Nephron progenitor cell (in vitro differentiated cells): ENCODE data around the gene EDNRA.

ENCODE experiments used
- DNase-seq: peaks from one replicate; pipeline ENCODE4 v3.0.0; 2021
- H3K27ac Mint-ChIP-seq: 2 replicates; pipeline ENCODE4 v1.8.0; 2021; ENCODE audit warnings: mild to moderate bottlenecking, moderate library complexity, mixed read lengths
- H3K27me3 Mint-ChIP-seq: 2 replicates; pipeline ENCODE4 v1.8.0; 2021; ENCODE audit warnings: mild to moderate bottlenecking, low read depth, mixed read lengths; ENCODE audit not compliant: poor library complexity
- H3K36me3 Mint-ChIP-seq: 2 replicates; pipeline ENCODE4 v1.8.0; 2021; ENCODE audit warnings: low read depth, mixed read lengths
- H3K4me1 Mint-ChIP-seq: 2 replicates; pipeline ENCODE4 v1.8.0; 2021; ENCODE audit warnings: mixed read lengths
- H3K4me3 Mint-ChIP-seq: 2 replicates; pipeline ENCODE4 v1.8.0; 2021; ENCODE audit warnings: mild to moderate bottlenecking, moderate library complexity, mixed read lengths
- H3K9me3 Mint-ChIP-seq: 2 replicates; pipeline ENCODE4 v1.8.0; 2021; ENCODE audit warnings: mild to moderate bottlenecking, moderate library complexity, mixed read lengths
- CTCF ChIP-seq: fragments of 200-600 bp; sonication (generic); IDR thresholded peaks from 2 replicates; pipeline ENCODE4 v1.5.0; 2021; ENCODE audit warnings: antibody characterized with exemption

Gene EDNRA

GRCh38 chr4:147580396-147580795 is 99.5 kb downstream of the EDNRA start:
- Mint-ChIP-seq H3K4me3 (no peak overlapping the region), H3K9me3 (peaks cover 16% of the 10 kb centered on the region), H3K4me1 (peaks cover 16% of the 10 kb centered on the region), H3K27ac (no peak overlapping the region), H3K36me3 (peaks cover 6% of the 10 kb centered on the region), H3K27me3 (no peaks in the 10 kb centered on the region)
- TF ChIP-seq CTCF, result no peak
- DNase-seq, result no peak

GRCh38 chr4:147581606-147582350 is 100.9 kb downstream of the EDNRA start:
- no peaks in the 10 kb centered on the region for H3K27me3 Mint-ChIP-seq
- no peak for TF ChIP-seq CTCF
- no peak overlapping the region for H3K27ac Mint-ChIP-seq
- peaks cover 12% of the 10 kb centered on the region for H3K36me3 Mint-ChIP-seq
- no peak overlapping the region for H3K4me3 Mint-ChIP-seq
- H3K9me3 Mint-ChIP-seq, result peaks cover 24% of the 10 kb centered on the region
- peaks cover 20% of the 10 kb centered on the region for H3K4me1 Mint-ChIP-seq
- no peak for DNase-seq

- Mint-ChIP-seq H3K4me1 (peaks cover 25% of the 10 kb centered on the region), H3K27ac (no peak overlapping the region), H3K4me3 (no peak overlapping the region), H3K27me3 (no peaks in the 10 kb centered on the region), H3K36me3 (peaks cover 12% of the 10 kb centered on the region), H3K9me3 (peaks cover 24% of the 10 kb centered on the region)
- TF ChIP-seq CTCF, result no peak
- DNase-seq, result no peak
Measured at GRCh38 chr4:147582386-147583060, 101.6 kb downstream of the EDNRA start.

GRCh38 chr4:147583876-147584275 is 103.0 kb downstream of the EDNRA start:
- TF ChIP-seq CTCF, result no peak
- Mint-ChIP-seq H3K9me3 (peaks cover 24% of the 10 kb centered on the region), H3K4me1 (peaks cover 24% of the 10 kb centered on the region), H3K4me3 (no peak overlapping the region), H3K36me3 (peaks cover 12% of the 10 kb centered on the region), H3K27me3 (no peaks in the 10 kb centered on the region), H3K27ac (no peak overlapping the region)
- no peak for DNase-seq

GRCh38 chr4:147586032-147586431 is 105.1 kb downstream of the EDNRA start:
- H3K4me3 Mint-ChIP-seq, result no peak overlapping the region
- no peak for TF ChIP-seq CTCF

More at GRCh38 chr4:147586032-147586431, 105.1 kb downstream of the EDNRA start:
- Mint-ChIP-seq H3K9me3 (peaks cover 24% of the 10 kb centered on the region), H3K27me3 (no peaks in the 10 kb centered on the region), H3K36me3 (peaks cover 12% of the 10 kb centered on the region), H3K27ac (no peak overlapping the region), H3K4me1 (peaks cover 40% of the 10 kb centered on the region)
- DNase-seq, result no peak
